Aorta (tissue), 5 donors: ENCODE data around the gene ITPR3. TPM values are rescaled to one million over a fixed set of nuclear protein-coding genes. Genes with fewer than 3 reads are reported as not detected.
"Not testable (repeated sequence)": the region's sequence is repeated elsewhere in the genome, so short reads cannot be mapped to it uniquely, and the experiment has no call there.

Experiments
- ATAC-seq: fragments of 200-7000 bp; cut with Tn5 transposase; one replicate; pipeline ENCODE4 v1.9.1; 2022; ENCODE audit warnings: moderate library complexity; ENCODE audit not compliant: low FRiP score
- DNase-seq, 2 donors: peaks; one replicate each; pipeline ENCODE4 v3.0.0-alpha.2; 2020
- H3K27ac ChIP-seq, 2 donors: one replicate each; pipeline ENCODE4 v1.5.1; 2013; ENCODE audit warnings: low read length in 2 of 2, mild to moderate bottlenecking in 2 of 2, moderate library complexity in 2 of 2, control low read depth in 1 of 2, inconsistent platforms in 1 of 2, low read depth in 1 of 2
- H3K27me3 ChIP-seq, 2 donors: one replicate each; pipeline ENCODE4 v1.6.1; 2013; ENCODE audit warnings: control low read depth in 1 of 2, low read length in 1 of 2, mild to moderate bottlenecking in 1 of 2, moderate library complexity in 1 of 2; ENCODE audit not compliant: insufficient read depth in 2 of 2, control insufficient read depth in 1 of 2
- H3K36me3 ChIP-seq, 2 donors: one replicate each; pipeline ENCODE4 v1.6.1; 2013; ENCODE audit warnings: control low read depth in 1 of 2, low read length in 1 of 2, mild to moderate bottlenecking in 1 of 2; ENCODE audit not compliant: insufficient read depth in 2 of 2, control insufficient read depth in 1 of 2
- H3K4me1 ChIP-seq, 2 donors: one replicate each; pipeline ENCODE4 v1.6.1; 2013; ENCODE audit warnings: low read length in 2 of 2, control low read depth in 1 of 2, mild to moderate bottlenecking in 1 of 2, moderate library complexity in 1 of 2; ENCODE audit not compliant: insufficient read depth in 2 of 2, control insufficient read depth in 1 of 2
- H3K4me3 ChIP-seq, 2 donors: one replicate each; pipeline ENCODE4 v1.5.1; 2013; ENCODE audit warnings: low read length in 2 of 2, control low read depth in 1 of 2, mild to moderate bottlenecking in 1 of 2
- H3K9me3 ChIP-seq: one replicate; pipeline ENCODE4 v1.6.1; 2013; ENCODE audit warnings: mild to moderate bottlenecking, low read length; ENCODE audit not compliant: control insufficient read depth
- WGBS, 2 donors: extraction: QIAGEN DNeasy Blood & Tissue Kit; methylation state at CpG; one replicate each; pipeline ENCODE4 v1.1.7; 2013; 5-methylcytosine and 5-hydroxymethylcytosine counted together
- intact Hi-C, 2 donors: fragments of 100-400 bp; cut with DNase I; formaldehyde crosslinking; loops; one replicate each; pipeline versions ENCODE4 v1.14.2 to v1.15.0; 2022
- polyA plus RNA-seq, 2 donors: library from polyadenylated mRNA; stranded (reverse); fragments of 200-250 nt; gene quantifications; one replicate each; pipeline ENCODE4 v1.2.3, GENCODE V29; 2013
- total RNA-seq, 2 donors: library from RNA; stranded (reverse); fragmentation: NEBNext Ultra II Directional; extraction: Animal tissue kit (Norgen Biotek cat#: 25700); gene quantifications; one replicate each; pipeline ENCODE4 v1.2.1, GENCODE V29; 2021
- donor health status: healthy with polysubstance abuse.
- donor health status: Bipolar disorder and iron deficiency.
- donor health status: DM: no; HTN: no; CAD: no.
- donor health status: DM: no; HTN: no; CAD: no.
- donor health status: DM: yes; HTN: yes; CAD: no.

Gene ITPR3
- total and polyA plus RNA-seq, 4 donors: 4.6 to 28.8 (median 9.5) TPM

- DNase-seq, H3K27me3 ChIP-seq, H3K27ac ChIP-seq, H3K4me3 ChIP-seq, H3K4me1 ChIP-seq, ATAC-seq, H3K36me3 ChIP-seq, H3K9me3 ChIP-seq, intact Hi-C loops: not testable (repeated sequence)
- 86 to 93% methylated on average over 5 of the region's 5 CpGs for WGBS, 2 donors
Measured at GRCh38 chr6:33596894-33597293, 24.2 kb upstream of the ITPR3 start.

- no peaks in the 10 kb centered on the region for H3K27me3 ChIP-seq
- no peak overlapping the region for H3K27ac ChIP-seq
- H3K4me3 ChIP-seq: no peak overlapping the region
- DNase-seq (no peak), ATAC-seq (no peak)
- no peaks in the 10 kb centered on the region for H3K36me3 ChIP-seq
- no peaks in the 10 kb centered on the region for H3K4me1 ChIP-seq
- intact Hi-C loops: no loop called here
- 56 to 88% methylated on average over 4 of the region's 4 CpGs for WGBS, 2 donors
- H3K9me3 ChIP-seq: no peaks in the 10 kb centered on the region
Measured at GRCh38 chr6:33597551-33598322, 23.4 kb upstream of the ITPR3 start.

GRCh38 chr6:33599413-33599938 is 21.6 kb upstream of the ITPR3 start:
- peaks cover 3% of the 10 kb centered on the region for H3K9me3 ChIP-seq
- no peaks in the 10 kb centered on the region for H3K36me3 ChIP-seq
- no peak for DNase-seq
- ATAC-seq: no peak
- no peak overlapping the region for H3K4me3 ChIP-seq
- intact Hi-C loops: no loop called here
- H3K27ac ChIP-seq: no peak overlapping the region
- H3K4me1 ChIP-seq: no peaks in the 10 kb centered on the region
- WGBS, 2 donors: 62 to 63% methylated on average over 9 of the region's 9 CpGs
- no peaks in the 10 kb centered on the region for H3K27me3 ChIP-seq

GRCh38 chr6:33600761-33601160 is 20.4 kb upstream of the ITPR3 start:
- peaks cover 3% of the 10 kb centered on the region for H3K9me3 ChIP-seq
- intact Hi-C loops: loop anchor here in 1 of 2 donors (10.0 kb wide), 1 partner anchor 554 kb away; no protein-coding TSS in a partner anchor
- H3K4me3 ChIP-seq: no peak overlapping the region
- H3K27me3 ChIP-seq: no peaks in the 10 kb centered on the region
- H3K4me1 ChIP-seq: no peaks in the 10 kb centered on the region
- WGBS, 2 donors: 77 to 89% methylated on average over 5 to 6 of the region's 6 CpGs
- no peaks in the 10 kb centered on the region for H3K36me3 ChIP-seq
- no peak overlapping the region for H3K27ac ChIP-seq
- no peak for ATAC-seq
- DNase-seq: no peak

GRCh38 chr6:33602180-33602579 is 18.9 kb upstream of the ITPR3 start:
- Histone ChIP-seq H3K9me3 (peaks cover 3% of the 10 kb centered on the region), H3K4me1 (no peaks in the 10 kb centered on the region), H3K27ac (no peak overlapping the region), H3K27me3 (no peaks in the 10 kb centered on the region), H3K36me3 (no peaks in the 10 kb centered on the region), H3K4me3 (no peak overlapping the region)
- intact Hi-C loops: loop anchor here in 1 of 2 donors (10.0 kb wide), 1 partner anchor 553 kb away; no protein-coding TSS in a partner anchor
- ATAC-seq (no peak), DNase-seq (no peak)
- 37 to 48% methylated on average over 2 of the region's 2 CpGs for WGBS, 2 donors

GRCh38 chr6:33604941-33605854 is 15.9 kb upstream of the ITPR3 start:
- DNase-seq (no peak), ATAC-seq (no peak)
- 88 to 93% methylated on average over 4 of the region's 4 CpGs for WGBS, 2 donors
- intact Hi-C loops: loop anchor here in 1 of 2 donors (10.0 kb wide), 1 partner anchor 550 kb away; no protein-coding TSS in a partner anchor
- H3K4me1 ChIP-seq: no peaks in the 10 kb centered on the region
- peaks cover 3% of the 10 kb centered on the region for H3K9me3 ChIP-seq
- H3K27me3 ChIP-seq: no peaks in the 10 kb centered on the region
- H3K4me3 ChIP-seq: no peak overlapping the region
- H3K36me3 ChIP-seq: no peaks in the 10 kb centered on the region
- no peak overlapping the region for H3K27ac ChIP-seq

- DNase-seq (no peak), ATAC-seq (no peak)
- WGBS, 2 donors: 94 to 98% methylated on average over 2 of the region's 2 CpGs
- H3K36me3 ChIP-seq: no peaks in the 10 kb centered on the region
- intact Hi-C loops: loop anchor here in 1 of 2 donors (10.0 kb wide), 1 partner anchor 548 kb away; no protein-coding TSS in a partner anchor
- H3K9me3 ChIP-seq: peaks cover 3% of the 10 kb centered on the region
- H3K4me1 ChIP-seq: no peaks in the 10 kb centered on the region
- no peaks in the 10 kb centered on the region for H3K27me3 ChIP-seq
- H3K4me3 ChIP-seq: no peak overlapping the region
- H3K27ac ChIP-seq: no peak overlapping the region
Measured at GRCh38 chr6:33606642-33607041, 14.5 kb upstream of the ITPR3 start.

- Histone ChIP-seq H3K4me1 (no peaks in the 10 kb centered on the region), H3K9me3 (peaks cover 3% of the 10 kb centered on the region), H3K27me3 (no peaks in the 10 kb centered on the region), H3K36me3 (no peaks in the 10 kb centered on the region), H3K4me3 (no peak overlapping the region), H3K27ac (no peak overlapping the region)
- ATAC-seq (no peak), DNase-seq (no peak)
- 65 to 78% methylated on average over 8 of the region's 8 CpGs for WGBS, 2 donors
- intact Hi-C loops: loop anchor here in 1 of 2 donors (10.0 kb wide), 1 partner anchor 548 kb away; no protein-coding TSS in a partner anchor
Measured at GRCh38 chr6:33607126-33607783, 13.9 kb upstream of the ITPR3 start.
